K562 (cell line): ENCODE measurements around the gene TLE4. TPM values are rescaled to one million over a fixed set of nuclear protein-coding genes. Genes with fewer than 3 reads are reported as not detected.
"Not testable (repeated sequence)": the region's sequence is repeated elsewhere in the genome, so short reads cannot be mapped to it uniquely, and the experiment has no call there.

ENCODE experiments used
- ATAC-seq: fragments of 200-7000 bp; cut with Tn5 transposase; 3 replicates; pipeline ENCODE4 v1.9.1; 2020; ENCODE audit warnings: moderate library complexity
- BruUV-seq: library from RNA; stranded (reverse); fragments of 400-500 nt; replicated peaks from 2 replicates; lab custom pipeline; 2021; lab: Mats Ljungman, UMichigan
- CTCF ChIA-PET: fragments of 300-600 bp; formaldehyde crosslinking; extraction: SDS; loops from one replicate; lab custom pipeline; 2021; ENCODE audit warnings: low intra/inter-chr PET ratio; lab: Yijun Ruan, JAX
- POLR2A ChIA-PET: fragments of 300-600, 350-650 bp; sonication (Branson Sonifier 250); formaldehyde crosslinking; extraction: SDS; loops from one replicate; lab custom pipeline; 2021; ENCODE audit warnings: antibody characterized with exemption, inconsistent platforms; lab: Yijun Ruan, JAX
- DNase-seq, 4 experiments: peaks; one replicate each; pipeline versions ENCODE4 v3.0.0 to v3.0.0-alpha.2; 2011 to 2018; ENCODE audit warnings: low spot score in 3 of 4, mixed read lengths in 3 of 4; ENCODE audit errors: extremely low read depth in 1 of 4
- FAIRE-seq: peaks from 2 replicates; lab custom pipeline; 2011; peaks lifted over from hg19 to GRCh38; lab: Jason Lieb, UNC
- H2AFZ ChIP-seq: 2 replicates; pipeline ENCODE4 v1.6.0; 2011; ENCODE audit warnings: low read depth, low read length, control low read depth, inconsistent platforms
- H3K27ac ChIP-seq: fragments of 200-600 bp; 3 replicates; pipeline ENCODE4 v1.8.0; 2011; ENCODE audit warnings: low read depth, mild to moderate bottlenecking, control low read depth, inconsistent platforms, low read length, moderate library complexity, mixed read lengths; ENCODE audit errors: extremely low read depth
- H3K27me3 ChIP-seq, 2 experiments: fragments of 300-600 bp in 1 of 2; 2 replicates in 1 of 2; 3 replicates in 1 of 2; pipeline versions ENCODE4 v1.6.0 to v1.8.0; 2011; ENCODE audit warnings: inconsistent platforms in 2 of 2, low read length in 2 of 2, mild to moderate bottlenecking in 1 of 2, mixed read lengths in 1 of 2, moderate library complexity in 1 of 2; ENCODE audit not compliant: control insufficient read depth in 2 of 2, insufficient read depth in 2 of 2
- H3K36me3 ChIP-seq: fragments of 300-600 bp; 3 replicates; pipeline ENCODE4 v1.8.0; 2011; ENCODE audit warnings: mild to moderate bottlenecking, low read length, inconsistent platforms; ENCODE audit not compliant: control insufficient read depth, insufficient read depth
- H3K4me1 ChIP-seq, 2 experiments: fragments of 200-600 bp in 1 of 2; replicated peaks in 1 of 2; 2 replicates in 1 of 2; 3 replicates in 1 of 2; pipeline versions ENCODE4 v1.5.1 to v1.8.0; 2011; ENCODE audit warnings: inconsistent platforms in 2 of 2, low read length in 2 of 2, mild to moderate bottlenecking in 1 of 2, mixed read lengths in 1 of 2, moderate library complexity in 1 of 2; ENCODE audit not compliant: control insufficient read depth in 2 of 2, insufficient read depth in 2 of 2
- H3K4me2 ChIP-seq: 2 replicates; pipeline ENCODE4 v1.6.1; 2011; ENCODE audit warnings: low read length, control low read depth, inconsistent platforms, mixed read lengths; ENCODE audit not compliant: insufficient read depth
- H3K4me3 ChIP-seq: fragments of 200-600 bp; sonication (generic), shearing (Covaris generic); 2 replicates; pipeline ENCODE4 v1.5.1; 2016; ENCODE audit warnings: control low read depth, inconsistent platforms
- H3K79me2 ChIP-seq: fragments of 200-600 bp; 3 replicates; pipeline ENCODE4 v1.8.0; 2011; ENCODE audit warnings: low read length, inconsistent platforms; ENCODE audit not compliant: control insufficient read depth, insufficient read depth
- H3K9ac ChIP-seq, 2 experiments: 2 replicates each; pipeline versions ENCODE4 v1.6.0 to v1.6.1; 2011; ENCODE audit warnings: low read depth in 2 of 2, low read length in 2 of 2, control low read depth in 1 of 2, inconsistent platforms in 1 of 2, mild to moderate bottlenecking in 1 of 2, mixed read lengths in 1 of 2; ENCODE audit not compliant: insufficient read depth in 1 of 2
- H3K9me1 ChIP-seq: one replicate; pipeline ENCODE4 v1.6.0; 2011; ENCODE audit warnings: inconsistent platforms, mild to moderate bottlenecking, low read length, moderate library complexity; ENCODE audit not compliant: control insufficient read depth, insufficient read depth
- H3K9me3 ChIP-seq: replicated peaks from 2 replicates; pipeline ENCODE4 v1.5.1; 2011; ENCODE audit warnings: low read depth, low read length, inconsistent platforms; ENCODE audit not compliant: control insufficient read depth, insufficient read depth
- H4K20me1 ChIP-seq: replicated peaks from 2 replicates; pipeline ENCODE4 v1.6.1; 2011; ENCODE audit warnings: low read length, inconsistent platforms, mixed read lengths; ENCODE audit not compliant: control insufficient read depth, insufficient read depth
- ATF7 ChIP-seq: fragments of 450-650 bp; IDR thresholded peaks from 2 replicates; pipeline ENCODE4 v1.7.1; 2014; ENCODE audit warnings: mild to moderate bottlenecking, moderate library complexity
- HNRNPLL ChIP-seq: fragments of 200-400 bp; formaldehyde crosslinking; IDR thresholded peaks from 2 replicates; pipeline ENCODE4 v1.6.1; 2017; ENCODE audit warnings: low read length, low read depth, mild to moderate bottlenecking; ENCODE audit not compliant: poor library complexity, severe bottlenecking
- MCM2 ChIP-seq: fragments of 450-650 bp; IDR thresholded peaks from 2 replicates; pipeline ENCODE4 v1.6.1; 2017; ENCODE audit warnings: low read depth, mild to moderate bottlenecking
- ZNF449 ChIP-seq: fragments of 250-450 bp; sonication (Bioruptor Pico); IDR thresholded peaks from 2 replicates; pipeline ENCODE4 v1.8.0; 2022; ENCODE audit warnings: moderate library complexity, mild to moderate bottlenecking, inconsistent platforms
- WGBS: fragments of 100-300 bp; shearing (Covaris generic); methylation state at CpG from one replicate; pipeline ENCODE4 v1.1.6; 2016; ENCODE audit warnings: low coverage, mixed read lengths; ENCODE audit not compliant: insufficient coverage; ENCODE audit errors: missing lambda C conversion rate; 5-methylcytosine and 5-hydroxymethylcytosine counted together
- in situ Hi-C: fragments of 300-500 bp; cut with MboI; formaldehyde crosslinking; loops from 4 replicates; pipeline ENCODE4 v1.15.0; 2018; ENCODE audit warnings: inconsistent platforms, mixed read lengths
- intact Hi-C: fragments of 100-400 bp; cut with micrococcal nuclease; formaldehyde crosslinking; loops from 2 replicates; pipeline ENCODE4 v1.14.2; 2022
- polyA plus RNA-seq, 8 experiments: library from polyadenylated mRNA; depleted of rRNA in 4 of 8; stranded (reverse) in 5 of 8; unstranded in 3 of 8; fragments of >200 nt; fragmentation: Nextera tagmentation in 2 of 8; fragmentation: Illumina TruSeq in 1 of 8; extraction: Ambion mirVana in 2 of 8; extraction: Trizol in 1 of 8; gene quantifications; 2 replicates each; pipeline versions ENCODE4 v1.2.1 to v1.2.3, GENCODE V29; 2011 to 2014; ENCODE audit warnings: inconsistent platforms in 1 of 8, missing spikeins in 1 of 8
- total RNA-seq, 7 experiments: library from RNA; depleted of rRNA in 6 of 7; stranded (reverse); fragments of >200 nt in 6 of 7; fragmentation: Illumina TruSeq in 2 of 7; extraction: Trizol in 2 of 7; gene quantifications; 2 replicates each; pipeline versions ENCODE4 v1.2.1 to v1.2.3, GENCODE V29; 2011 to 2021; ENCODE audit warnings: low replicate concordance in 1 of 7
- TF ChIP-seq, protein P1 (sequence below), 2 experiments: fragments of 450-650 bp; IDR thresholded peaks; 2 replicates each; pipeline ENCODE4 v1.6.1; 2018; ENCODE audit warnings: mild to moderate bottlenecking in 2 of 2, low read depth in 1 of 2; ENCODE audit not compliant: partially characterized antibody in 2 of 2

Gene TLE4
- total and polyA plus RNA-seq, 9 of the 15 experiments (the other 6 are each of a cell fraction or from before 2014, with no cell fraction given) = 1.1 to 8.8 (median 5.7) TPM

DNA sequence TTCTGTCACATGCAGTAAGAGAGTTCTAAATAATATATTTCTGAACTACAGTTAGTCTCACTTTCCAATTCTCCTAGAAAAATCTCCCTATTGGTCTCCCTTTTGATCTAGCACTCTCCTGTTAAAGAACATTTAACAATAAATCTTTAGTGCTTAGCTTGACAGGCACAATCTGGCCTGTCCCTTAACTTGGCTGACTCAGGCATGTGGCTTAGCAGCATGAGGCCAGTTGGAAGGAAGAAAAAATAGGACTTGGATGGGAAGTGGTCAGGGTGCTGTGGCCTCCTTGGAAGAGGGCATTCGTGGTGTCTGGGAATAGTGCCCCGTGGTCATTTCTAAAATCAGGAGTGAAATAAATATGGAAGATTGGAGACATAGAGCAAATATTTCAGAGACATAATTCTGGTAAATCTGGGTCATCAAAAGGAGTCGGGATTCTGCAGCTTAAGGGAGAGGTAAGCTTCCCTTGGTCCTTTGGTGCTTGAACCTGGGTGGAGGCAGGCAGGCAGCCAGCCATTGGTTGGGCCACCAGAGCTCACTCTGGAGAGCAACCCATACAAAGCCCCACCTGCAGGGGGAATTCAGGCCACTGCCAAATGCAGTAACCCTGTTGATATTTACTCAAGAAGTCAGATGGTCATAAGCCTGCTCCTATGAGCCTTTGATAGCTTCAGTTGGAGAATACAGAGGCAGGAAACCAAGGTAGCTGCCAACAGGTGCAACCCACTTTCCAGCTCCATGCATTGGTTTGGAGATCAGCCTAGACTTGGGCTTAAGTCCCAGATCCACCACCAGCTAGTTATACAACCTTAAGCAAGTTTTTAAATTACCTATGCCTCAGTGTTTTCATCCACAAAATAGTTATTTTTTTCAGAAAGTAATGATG is 28.8 kb upstream of the TLE4 start (continued):
- no peak for TF ChIP-seq ATF7
- TF ChIP-seq, all 486 proteins: peak for 0

DNA sequence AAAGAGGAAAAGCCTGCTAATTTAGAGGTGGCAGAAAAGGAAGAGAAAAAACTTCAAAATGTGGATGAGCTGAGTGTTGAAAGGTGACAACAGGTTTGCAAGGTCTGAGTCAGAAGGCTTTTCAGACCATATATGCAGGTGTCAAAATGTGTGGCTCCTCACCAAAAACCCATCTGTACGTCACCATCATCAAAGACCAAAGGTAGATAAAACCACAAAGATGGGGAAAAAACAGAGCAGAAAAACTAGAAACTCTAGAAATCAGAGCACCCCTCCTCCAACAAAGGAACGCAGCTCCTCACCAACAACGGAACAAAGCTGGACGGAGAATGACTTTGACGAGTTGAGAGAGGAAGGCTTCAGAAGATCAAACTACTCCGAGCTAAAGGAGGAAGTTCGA is 27.4 kb upstream of the TLE4 start:
- ATAC-seq, FAIRE-seq, H3K27ac ChIP-seq, H3K4me3 ChIP-seq, H4K20me1 ChIP-seq, H2AFZ ChIP-seq, BruUV-seq, H3K79me2 ChIP-seq, H3K4me2 ChIP-seq, H3K9me1 ChIP-seq, DNase-seq, intact Hi-C loops, H3K27me3 ChIP-seq, H3K36me3 ChIP-seq, H3K9me3 ChIP-seq, POLR2A ChIA-PET, CTCF ChIA-PET, H3K4me1 ChIP-seq, H3K9ac ChIP-seq, in situ Hi-C loops: not testable (repeated sequence)
- 0% methylated on average over 5 of the region's 7 CpGs for WGBS

GRCh38 chr9:79551586-79551985 is 20.2 kb upstream of the TLE4 start:
- H3K79me2 ChIP-seq = no peaks in the 10 kb centered on the region
- no peak overlapping the region for H3K27ac ChIP-seq
- H3K27me3 ChIP-seq = no peaks in the 10 kb centered on the region
- no peak overlapping the region for H3K4me2 ChIP-seq
- ATAC-seq = no peak
- no peaks in the 10 kb centered on the region for H3K4me1 ChIP-seq
- POLR2A ChIA-PET = no interaction called here
- H3K9ac ChIP-seq = no peak overlapping the region
- no peaks in the 10 kb centered on the region for H3K36me3 ChIP-seq
- no peaks in the 10 kb centered on the region for H4K20me1 ChIP-seq
- H2AFZ ChIP-seq = no peak overlapping the region
- 3% methylated on average over 4 of the region's 4 CpGs for WGBS
- no TSS peak for BruUV-seq
- no peaks in the 10 kb centered on the region for H3K9me3 ChIP-seq
- CTCF ChIA-PET = no interaction called here
- no peaks in the 10 kb centered on the region for H3K9me1 ChIP-seq
- in situ Hi-C loops = no loop called here
- intact Hi-C loops = no loop called here
- no peak overlapping the region for H3K4me3 ChIP-seq
- no peak for FAIRE-seq
- no peak for DNase-seq
- TF ChIP-seq, protein P1, sequence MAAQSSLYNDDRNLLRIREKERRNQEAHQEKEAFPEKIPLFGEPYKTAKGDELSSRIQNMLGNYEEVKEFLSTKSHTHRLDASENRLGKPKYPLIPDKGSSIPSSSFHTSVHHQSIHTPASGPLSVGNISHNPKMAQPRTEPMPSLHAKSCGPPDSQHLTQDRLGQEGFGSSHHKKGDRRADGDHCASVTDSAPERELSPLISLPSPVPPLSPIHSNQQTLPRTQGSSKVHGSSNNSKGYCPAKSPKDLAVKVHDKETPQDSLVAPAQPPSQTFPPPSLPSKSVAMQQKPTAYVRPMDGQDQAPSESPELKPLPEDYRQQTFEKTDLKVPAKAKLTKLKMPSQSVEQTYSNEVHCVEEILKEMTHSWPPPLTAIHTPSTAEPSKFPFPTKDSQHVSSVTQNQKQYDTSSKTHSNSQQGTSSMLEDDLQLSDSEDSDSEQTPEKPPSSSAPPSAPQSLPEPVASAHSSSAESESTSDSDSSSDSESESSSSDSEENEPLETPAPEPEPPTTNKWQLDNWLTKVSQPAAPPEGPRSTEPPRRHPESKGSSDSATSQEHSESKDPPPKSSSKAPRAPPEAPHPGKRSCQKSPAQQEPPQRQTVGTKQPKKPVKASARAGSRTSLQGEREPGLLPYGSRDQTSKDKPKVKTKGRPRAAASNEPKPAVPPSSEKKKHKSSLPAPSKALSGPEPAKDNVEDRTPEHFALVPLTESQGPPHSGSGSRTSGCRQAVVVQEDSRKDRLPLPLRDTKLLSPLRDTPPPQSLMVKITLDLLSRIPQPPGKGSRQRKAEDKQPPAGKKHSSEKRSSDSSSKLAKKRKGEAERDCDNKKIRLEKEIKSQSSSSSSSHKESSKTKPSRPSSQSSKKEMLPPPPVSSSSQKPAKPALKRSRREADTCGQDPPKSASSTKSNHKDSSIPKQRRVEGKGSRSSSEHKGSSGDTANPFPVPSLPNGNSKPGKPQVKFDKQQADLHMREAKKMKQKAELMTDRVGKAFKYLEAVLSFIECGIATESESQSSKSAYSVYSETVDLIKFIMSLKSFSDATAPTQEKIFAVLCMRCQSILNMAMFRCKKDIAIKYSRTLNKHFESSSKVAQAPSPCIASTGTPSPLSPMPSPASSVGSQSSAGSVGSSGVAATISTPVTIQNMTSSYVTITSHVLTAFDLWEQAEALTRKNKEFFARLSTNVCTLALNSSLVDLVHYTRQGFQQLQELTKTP (IDR thresholded peaks at IDR 0.05; ENCODE audit: low read depth in 1 of 2, partially characterized antibody in 2 of 2) = no peak
- TF ChIP-seq ZNF449 (CRISPR knock-in tag) = no peak
- TF ChIP-seq HNRNPLL = no peak
- TF ChIP-seq MCM2 = no peak
